ENCODE results near the gene CD74. TPM values are rescaled to one million over a fixed set of nuclear protein-coding genes. Genes with fewer than 3 reads are reported as not detected.
"Not testable (repeated sequence)": the region's sequence is repeated elsewhere in the genome, so short reads cannot be mapped to it uniquely, and the experiment has no call there.

The CD74 gene
- total RNA-seq, 1 donor from 2014 or later, result 41.3 TPM

GRCh38 chr5:150457121-150457520 lies 44.4 kb upstream of the CD74 start:
- peaks cover 3% of the 10 kb centered on the region for H3K4me1 Mint-ChIP-seq (ENCODE audit: low read depth)

GRCh38 chr5:150454492-150455229 lies 42.0 kb upstream of the CD74 start:
- TF ChIP-seq, protein P1, sequence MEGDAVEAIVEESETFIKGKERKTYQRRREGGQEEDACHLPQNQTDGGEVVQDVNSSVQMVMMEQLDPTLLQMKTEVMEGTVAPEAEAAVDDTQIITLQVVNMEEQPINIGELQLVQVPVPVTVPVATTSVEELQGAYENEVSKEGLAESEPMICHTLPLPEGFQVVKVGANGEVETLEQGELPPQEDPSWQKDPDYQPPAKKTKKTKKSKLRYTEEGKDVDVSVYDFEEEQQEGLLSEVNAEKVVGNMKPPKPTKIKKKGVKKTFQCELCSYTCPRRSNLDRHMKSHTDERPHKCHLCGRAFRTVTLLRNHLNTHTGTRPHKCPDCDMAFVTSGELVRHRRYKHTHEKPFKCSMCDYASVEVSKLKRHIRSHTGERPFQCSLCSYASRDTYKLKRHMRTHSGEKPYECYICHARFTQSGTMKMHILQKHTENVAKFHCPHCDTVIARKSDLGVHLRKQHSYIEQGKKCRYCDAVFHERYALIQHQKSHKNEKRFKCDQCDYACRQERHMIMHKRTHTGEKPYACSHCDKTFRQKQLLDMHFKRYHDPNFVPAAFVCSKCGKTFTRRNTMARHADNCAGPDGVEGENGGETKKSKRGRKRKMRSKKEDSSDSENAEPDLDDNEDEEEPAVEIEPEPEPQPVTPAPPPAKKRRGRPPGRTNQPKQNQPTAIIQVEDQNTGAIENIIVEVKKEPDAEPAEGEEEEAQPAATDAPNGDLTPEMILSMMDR (IDR thresholded peaks at IDR 0.05; ENCODE audit: unreplicated experiment), result no peak
- Mint-ChIP-seq H3K27me3 (no peaks in the 10 kb centered on the region), H3K4me3 (ENCODE audit: low read depth) (no peak overlapping the region), H3K27ac (no peak overlapping the region), H3K36me3 (ENCODE audit: insufficient read depth) (no peaks in the 10 kb centered on the region), H3K9me3 (ENCODE audit: low read depth) (peaks cover 4% of the 10 kb centered on the region), H3K4me1 (ENCODE audit: low read depth) (no peaks in the 10 kb centered on the region)
- DNase-seq (ENCODE audit: low spot score, unreplicated experiment), result no peak

More at GRCh38 chr5:150457121-150457520, 44.4 kb upstream of the CD74 start:
- Mint-ChIP-seq H3K9me3 (ENCODE audit: low read depth) (no peaks in the 10 kb centered on the region), H3K27ac (no peak overlapping the region), H3K27me3 (no peaks in the 10 kb centered on the region), H3K4me3 (ENCODE audit: low read depth) (no peak overlapping the region), H3K36me3 (ENCODE audit: insufficient read depth) (no peaks in the 10 kb centered on the region)
- no peak for DNase-seq (ENCODE audit: low spot score, unreplicated experiment)
- TF ChIP-seq, protein P1 (IDR thresholded peaks at IDR 0.05; ENCODE audit: unreplicated experiment), result no peak

DNA sequence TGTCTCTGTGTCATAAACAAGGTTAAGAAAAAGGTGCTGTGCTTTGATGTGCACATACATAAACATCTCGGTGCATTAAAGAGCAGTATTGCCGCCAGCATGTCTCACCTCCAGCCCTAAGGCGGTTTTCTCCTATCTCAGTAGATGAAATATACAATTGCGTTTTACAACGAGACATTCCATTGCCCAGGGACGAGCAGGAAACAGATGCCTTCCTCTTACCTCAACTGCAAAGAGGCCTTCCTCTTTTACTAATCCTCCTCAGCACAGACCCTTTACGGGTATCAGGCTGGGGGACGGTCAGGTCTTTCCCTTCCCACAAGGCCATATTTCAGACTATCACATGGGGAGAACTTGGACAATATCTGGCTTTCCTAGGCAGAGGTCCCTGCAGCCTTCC lies 41.3 kb upstream of the CD74 start:
- H3K27me3 Mint-ChIP-seq; DNase-seq (ENCODE audit: low spot score, unreplicated experiment); H3K4me3 Mint-ChIP-seq (ENCODE audit: low read depth); H3K9me3 Mint-ChIP-seq (ENCODE audit: low read depth); H3K36me3 Mint-ChIP-seq (ENCODE audit: insufficient read depth); H3K27ac Mint-ChIP-seq; H3K4me1 Mint-ChIP-seq (ENCODE audit: low read depth): not testable (repeated sequence)

DNA sequence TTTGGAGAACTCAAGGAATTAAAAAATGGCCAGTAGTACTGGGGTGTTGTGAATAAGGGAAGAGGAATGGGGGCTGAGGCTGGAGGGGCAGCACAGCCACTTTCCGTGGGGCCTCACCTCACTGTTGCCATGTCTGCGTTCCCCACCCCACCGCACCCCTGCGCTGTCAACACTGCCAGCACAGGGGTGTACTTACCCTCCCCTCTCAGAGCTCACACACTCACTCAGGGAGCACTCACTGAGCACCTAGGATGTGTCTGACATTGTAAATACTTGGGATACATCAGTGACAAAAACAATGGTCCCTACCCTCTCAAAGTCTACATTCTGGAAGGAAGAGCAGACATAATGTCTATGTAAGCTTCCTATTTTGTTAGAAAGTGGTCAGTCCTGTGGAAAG lies 40.2 kb upstream of the CD74 start:
- Mint-ChIP-seq H3K27ac (no peak overlapping the region), H3K36me3 (ENCODE audit: insufficient read depth) (peaks cover 3% of the 10 kb centered on the region), H3K27me3 (no peaks in the 10 kb centered on the region), H3K4me3 (ENCODE audit: low read depth) (no peak overlapping the region), H3K4me1 (ENCODE audit: low read depth) (peaks cover 8% of the 10 kb centered on the region), H3K9me3 (ENCODE audit: low read depth) (peaks cover 4% of the 10 kb centered on the region)
- TF ChIP-seq, protein P1 (IDR thresholded peaks at IDR 0.05; ENCODE audit: unreplicated experiment), result no peak
- no peak for DNase-seq (ENCODE audit: low spot score, unreplicated experiment)

- H3K9me3 Mint-ChIP-seq (ENCODE audit: low read depth), result peaks cover 4% of the 10 kb centered on the region
- H3K36me3 Mint-ChIP-seq (ENCODE audit: insufficient read depth), result peaks cover 11% of the 10 kb centered on the region
- peaks cover 13% of the 10 kb centered on the region for H3K4me1 Mint-ChIP-seq (ENCODE audit: low read depth)
- H3K27me3 Mint-ChIP-seq, result no peaks in the 10 kb centered on the region
- TF ChIP-seq, protein P1 (IDR thresholded peaks at IDR 0.05; ENCODE audit: unreplicated experiment), result no peak
- DNase-seq (ENCODE audit: low spot score, unreplicated experiment), result no peak
- H3K4me3 Mint-ChIP-seq (ENCODE audit: low read depth), result no peak overlapping the region
- no peak overlapping the region for H3K27ac Mint-ChIP-seq
Measured at GRCh38 chr5:150451594-150451993, 38.9 kb upstream of the CD74 start.
